Astrocyte of the cerebellum (primary cell): ENCODE measurements around the gene SRD5A2.

Experiments used
- DNase-seq: peaks from one replicate; pipeline ENCODE4 v3.0.0-alpha.2; 2011; ENCODE audit warnings: low read depth
- H3K4me3 ChIP-seq: 2 replicates; pipeline ENCODE4 v1.5.1; 2011; ENCODE audit warnings: mild to moderate bottlenecking, low read depth, low read length, moderate library complexity
- in situ Hi-C: cut with HindIII; loops from 2 replicates; pipeline ENCODE4 v1.10.0; 2017; ENCODE audit warnings: low sequenced_read_pairs
- TF ChIP-seq, protein P1 (sequence below): IDR thresholded peaks from 2 replicates; pipeline ENCODE4 v1.5.1; 2012; ENCODE audit warnings: low read length, low read depth, moderate library complexity, mild to moderate bottlenecking; ENCODE audit errors: missing control alignments

Gene SRD5A2, protein sequence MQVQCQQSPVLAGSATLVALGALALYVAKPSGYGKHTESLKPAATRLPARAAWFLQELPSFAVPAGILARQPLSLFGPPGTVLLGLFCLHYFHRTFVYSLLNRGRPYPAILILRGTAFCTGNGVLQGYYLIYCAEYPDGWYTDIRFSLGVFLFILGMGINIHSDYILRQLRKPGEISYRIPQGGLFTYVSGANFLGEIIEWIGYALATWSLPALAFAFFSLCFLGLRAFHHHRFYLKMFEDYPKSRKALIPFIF

DNA sequence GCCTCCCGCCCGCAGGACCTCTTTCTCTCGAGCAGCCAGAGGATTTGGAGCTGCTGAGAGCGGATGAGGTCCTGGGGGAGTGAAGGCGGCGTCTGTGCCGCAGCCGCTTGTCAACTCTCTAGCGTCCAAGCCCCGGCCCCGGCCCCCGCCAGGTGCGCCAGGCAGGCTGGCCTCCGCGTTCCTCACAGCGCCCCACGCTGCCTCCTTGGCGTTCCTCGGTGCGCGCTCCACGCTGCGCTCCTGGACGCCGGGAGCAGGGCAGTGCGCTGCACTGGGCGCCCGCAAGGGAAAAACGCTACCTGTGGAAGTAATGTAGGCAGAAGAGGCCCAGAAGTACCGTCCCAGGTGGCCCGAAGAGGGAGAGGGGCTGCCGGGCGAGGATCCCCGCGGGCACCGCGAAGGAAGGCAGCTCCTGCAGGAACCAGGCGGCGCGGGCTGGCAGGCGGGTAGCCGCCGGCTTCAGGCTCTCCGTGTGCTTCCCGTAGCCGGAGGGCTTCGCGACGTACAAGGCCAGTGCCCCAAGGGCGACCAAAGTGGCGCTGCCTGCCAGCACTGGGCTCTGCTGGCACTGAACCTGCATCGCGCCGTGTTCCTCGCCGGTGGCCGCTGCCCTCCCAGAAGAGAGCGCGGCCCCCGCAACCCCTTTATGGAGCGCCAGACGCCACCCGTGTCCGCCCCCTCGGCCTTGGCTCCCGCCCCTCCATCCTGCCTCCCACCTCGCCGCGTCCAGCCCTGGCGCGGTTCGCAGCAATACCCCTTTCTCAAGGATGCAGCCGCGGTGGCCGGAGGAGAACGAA is at the start of gene SRD5A2:
SRD5A2 (minus strand) TSS at position 618 of the 797 bp plus-strand sequence; CDS start at position 580, 38 bp downstream.
- in situ Hi-C loops: no loop called here
- DNase-seq: no peak
- TF ChIP-seq, protein P1, sequence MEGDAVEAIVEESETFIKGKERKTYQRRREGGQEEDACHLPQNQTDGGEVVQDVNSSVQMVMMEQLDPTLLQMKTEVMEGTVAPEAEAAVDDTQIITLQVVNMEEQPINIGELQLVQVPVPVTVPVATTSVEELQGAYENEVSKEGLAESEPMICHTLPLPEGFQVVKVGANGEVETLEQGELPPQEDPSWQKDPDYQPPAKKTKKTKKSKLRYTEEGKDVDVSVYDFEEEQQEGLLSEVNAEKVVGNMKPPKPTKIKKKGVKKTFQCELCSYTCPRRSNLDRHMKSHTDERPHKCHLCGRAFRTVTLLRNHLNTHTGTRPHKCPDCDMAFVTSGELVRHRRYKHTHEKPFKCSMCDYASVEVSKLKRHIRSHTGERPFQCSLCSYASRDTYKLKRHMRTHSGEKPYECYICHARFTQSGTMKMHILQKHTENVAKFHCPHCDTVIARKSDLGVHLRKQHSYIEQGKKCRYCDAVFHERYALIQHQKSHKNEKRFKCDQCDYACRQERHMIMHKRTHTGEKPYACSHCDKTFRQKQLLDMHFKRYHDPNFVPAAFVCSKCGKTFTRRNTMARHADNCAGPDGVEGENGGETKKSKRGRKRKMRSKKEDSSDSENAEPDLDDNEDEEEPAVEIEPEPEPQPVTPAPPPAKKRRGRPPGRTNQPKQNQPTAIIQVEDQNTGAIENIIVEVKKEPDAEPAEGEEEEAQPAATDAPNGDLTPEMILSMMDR: no peak
- no peak within 1 kb of the TSS for H3K4me3 ChIP-seq

DNA sequence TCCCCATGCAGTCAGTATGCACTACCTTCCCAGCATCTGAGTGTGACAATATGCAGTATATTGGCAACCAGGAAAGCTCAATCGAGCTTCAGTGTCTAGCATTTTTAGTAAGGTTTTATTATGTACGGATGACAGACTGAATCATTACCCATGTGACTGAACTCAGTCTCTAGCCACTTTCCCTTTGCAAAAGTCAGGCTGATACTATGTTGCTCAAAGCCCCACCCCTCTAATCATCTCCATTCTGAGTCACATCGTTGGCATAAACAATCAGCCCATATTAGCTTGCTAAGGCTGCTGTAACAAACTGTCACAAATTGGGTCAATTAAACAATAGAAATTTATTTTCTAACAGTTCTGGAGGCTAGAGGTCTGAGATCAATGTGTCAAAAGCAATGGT is 25.8 kb upstream of the SRD5A2 start:
- in situ Hi-C loops: no loop called here
- DNase-seq: no peak
- TF ChIP-seq, protein P1: no peak
- H3K4me3 ChIP-seq: no peak overlapping the region

DNA sequence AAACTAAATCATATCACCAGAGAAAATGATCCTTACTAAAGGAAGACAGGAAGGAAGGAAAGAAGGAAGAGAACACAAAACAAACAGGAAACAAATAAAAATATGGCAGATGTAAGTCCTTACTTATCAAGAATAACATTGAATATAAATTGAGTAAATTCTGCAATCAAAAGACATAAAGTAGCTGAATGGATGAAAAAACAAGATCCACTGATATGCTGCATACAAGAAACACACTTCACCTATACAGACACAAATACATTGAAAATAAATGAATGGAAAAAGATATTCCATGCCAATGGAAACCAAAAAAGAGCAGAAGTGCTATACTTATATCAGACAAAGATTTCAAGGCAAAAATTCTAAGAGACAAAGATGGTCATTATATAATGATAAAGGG is 18.0 kb upstream of the SRD5A2 start:
- H3K4me3 ChIP-seq: no peak overlapping the region

DNA sequence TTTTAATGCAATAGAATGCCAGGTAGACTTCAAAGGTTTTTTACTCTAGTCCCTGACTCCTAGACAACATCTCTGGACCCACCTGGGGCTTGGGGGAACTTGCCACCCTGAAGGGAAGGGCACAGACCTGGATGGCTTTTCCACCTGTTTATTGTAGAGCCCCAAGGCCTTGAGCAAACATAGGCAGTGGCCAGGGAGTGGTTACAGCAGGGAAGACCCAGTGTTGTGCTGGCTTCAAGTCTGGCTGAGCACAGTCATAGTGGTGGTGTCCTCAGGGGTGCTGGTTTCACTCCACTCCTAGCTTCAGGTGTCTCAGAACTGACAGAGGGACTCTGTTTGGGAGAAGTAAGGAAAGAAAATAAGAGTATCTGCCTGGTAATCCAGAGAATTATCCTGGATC is 5.5 kb upstream of the SRD5A2 start:
- TF ChIP-seq, protein P1: no peak
- in situ Hi-C loops: no loop called here
- DNase-seq: no peak
- no peak overlapping the region for H3K4me3 ChIP-seq

More for the DNA sequence above, 18.0 kb upstream of the SRD5A2 start:
- in situ Hi-C loops: no loop called here
- TF ChIP-seq, protein P1: no peak
- DNase-seq: no peak

DNA sequence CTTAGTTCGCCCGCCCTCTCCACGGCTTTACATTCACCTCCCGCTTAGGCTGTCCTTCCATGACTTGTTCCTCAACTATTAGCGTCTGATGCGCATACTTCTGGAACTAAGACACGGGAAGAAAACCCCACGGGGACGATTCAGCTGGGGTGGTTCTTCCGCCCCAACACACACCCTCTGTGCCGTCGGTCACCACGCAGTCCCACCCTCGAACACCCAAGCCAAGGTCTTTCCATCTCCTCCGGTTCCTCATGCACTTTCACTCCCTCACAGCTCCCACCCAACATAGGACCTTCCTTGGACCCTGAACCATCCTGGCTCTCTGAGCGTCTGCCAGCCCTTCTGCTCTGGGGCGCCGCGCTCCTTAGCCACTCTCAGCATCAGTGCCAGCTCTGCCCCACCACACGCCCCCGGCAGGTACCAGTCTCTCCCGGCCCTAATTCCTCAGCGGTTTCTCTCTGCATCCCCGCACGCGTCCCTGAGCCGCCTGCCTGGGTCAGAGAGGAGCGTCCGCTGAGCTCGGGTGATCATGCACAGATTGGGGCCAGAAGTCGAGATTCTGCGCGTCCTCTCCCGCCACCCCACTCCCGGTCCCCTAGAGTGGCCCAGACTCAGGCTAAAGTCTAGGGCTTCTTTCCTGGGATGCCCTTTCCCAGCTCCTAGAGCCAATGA is 522 bp upstream of the SRD5A2 start:
- H3K4me3 ChIP-seq: no peak overlapping the region
- TF ChIP-seq, protein P1: no peak
- in situ Hi-C loops: no loop called here

DNA sequence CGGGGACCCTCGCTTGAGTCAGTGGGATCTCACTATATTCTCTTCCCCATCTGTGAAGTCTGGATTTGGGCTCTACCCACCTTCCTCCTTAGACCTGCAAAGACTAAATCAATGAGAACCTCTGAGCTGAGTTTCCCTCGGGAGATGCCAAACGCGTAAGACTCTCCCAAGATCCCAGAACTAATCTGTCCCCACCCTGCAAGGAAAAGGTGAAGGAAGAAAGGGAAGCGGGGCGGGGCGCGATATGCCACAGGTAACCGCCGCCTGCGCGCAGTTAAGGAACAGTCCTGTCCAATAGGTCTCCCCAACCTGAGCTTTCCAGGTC is 780 bp downstream of the SRD5A2 start:
- in situ Hi-C loops: no loop called here
- TF ChIP-seq, protein P1: no peak
- no peak for DNase-seq
- no peak overlapping the region for H3K4me3 ChIP-seq

More for the DNA sequence above, 522 bp upstream of the SRD5A2 start:
- DNase-seq: no peak
